ENCODE measurements around the gene AADAC.
A peak's percentile ranks its signal among the peaks of the same experiment; 100 is the strongest.
"Not testable (repeated sequence)": the region's sequence is repeated elsewhere in the genome, so short reads cannot be mapped to it uniquely, and the experiment has no call there.

AADAC gene, protein sequence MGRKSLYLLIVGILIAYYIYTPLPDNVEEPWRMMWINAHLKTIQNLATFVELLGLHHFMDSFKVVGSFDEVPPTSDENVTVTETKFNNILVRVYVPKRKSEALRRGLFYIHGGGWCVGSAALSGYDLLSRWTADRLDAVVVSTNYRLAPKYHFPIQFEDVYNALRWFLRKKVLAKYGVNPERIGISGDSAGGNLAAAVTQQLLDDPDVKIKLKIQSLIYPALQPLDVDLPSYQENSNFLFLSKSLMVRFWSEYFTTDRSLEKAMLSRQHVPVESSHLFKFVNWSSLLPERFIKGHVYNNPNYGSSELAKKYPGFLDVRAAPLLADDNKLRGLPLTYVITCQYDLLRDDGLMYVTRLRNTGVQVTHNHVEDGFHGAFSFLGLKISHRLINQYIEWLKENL

DNA sequence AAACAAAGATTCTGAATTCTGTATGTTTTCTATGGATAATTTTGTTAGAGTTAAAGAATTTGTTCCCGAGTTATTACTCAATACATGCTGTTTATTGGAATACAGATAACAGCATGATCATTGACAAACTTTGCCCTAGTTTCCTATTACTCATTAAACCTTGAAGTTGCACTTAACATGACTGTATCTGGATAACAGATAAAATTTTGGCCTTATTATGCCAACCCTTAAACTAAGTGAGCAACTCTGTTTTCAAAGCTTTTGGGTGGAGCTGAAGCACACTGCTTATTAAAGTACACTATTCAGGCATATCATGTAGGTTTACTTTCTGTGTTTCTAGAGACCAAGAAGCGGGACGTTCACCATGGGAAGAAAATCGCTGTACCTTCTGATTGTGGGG, at the start of gene AADAC:
AADAC (plus strand) TSS at position 318 of the 400 bp plus-strand sequence; CDS start at position 365, 47 bp downstream.
- no peak for DNase-seq (ENCODE audit: low spot score)

DNA sequence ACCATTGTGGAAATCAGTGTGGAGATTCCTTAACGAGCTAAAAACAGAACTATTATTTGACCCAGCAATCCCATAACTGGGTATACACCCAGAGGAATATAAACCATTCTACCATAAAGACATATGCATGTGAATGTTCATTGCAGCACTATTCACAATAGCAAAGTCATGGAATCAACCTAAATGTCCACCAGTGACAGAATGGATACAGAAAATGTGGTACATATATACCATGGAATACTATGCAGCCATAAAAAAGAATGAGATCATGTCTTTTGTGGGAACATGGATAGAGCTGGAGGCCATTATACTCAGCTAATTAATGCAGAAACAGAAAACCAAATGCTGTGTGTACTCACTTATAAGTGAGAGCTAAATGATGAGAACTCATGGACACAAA, 49.2 kb upstream of the AADAC start:
- DNase-seq (ENCODE audit: low spot score), result not testable (repeated sequence)

DNA sequence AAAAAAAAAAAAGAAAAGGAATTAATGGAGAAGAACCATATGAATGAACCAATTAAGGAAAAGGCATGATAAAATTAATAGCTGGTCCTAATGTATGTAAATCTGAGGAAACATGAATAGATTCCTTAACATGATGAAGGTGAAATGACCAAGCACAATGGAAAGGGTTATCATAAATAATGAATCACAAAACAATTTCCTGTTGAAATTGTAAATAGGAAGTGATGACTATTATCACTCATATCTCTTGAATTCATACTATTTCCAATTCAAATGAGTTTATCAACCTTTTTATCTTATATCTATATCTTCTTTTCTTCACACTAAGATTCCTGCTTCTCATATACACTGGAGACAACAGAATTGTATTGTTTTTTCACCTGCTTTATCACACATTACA, 48.2 kb upstream of the AADAC start:
- no peak for DNase-seq (ENCODE audit: low spot score)

DNA sequence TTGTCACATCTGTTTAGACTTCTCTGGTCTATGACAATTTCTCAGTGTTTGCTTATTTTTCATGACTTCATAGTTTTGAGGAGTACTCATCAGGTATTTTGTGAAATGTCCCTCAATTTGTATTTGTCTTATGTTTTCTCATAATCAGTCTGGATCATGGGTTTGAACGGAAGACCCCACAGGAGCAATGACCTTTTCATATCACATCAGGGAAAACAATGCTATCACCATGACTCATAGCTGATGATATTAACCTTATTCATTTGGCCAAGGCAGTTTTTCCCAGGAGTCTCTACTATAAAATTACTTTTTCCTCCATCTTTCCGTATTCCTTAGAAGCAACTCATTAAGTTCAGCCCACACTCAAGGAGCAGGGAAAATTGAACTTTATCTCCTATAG, 47.5 kb upstream of the AADAC start:
- peak; percentile 4 for DNase-seq (ENCODE audit: low spot score)

DNA sequence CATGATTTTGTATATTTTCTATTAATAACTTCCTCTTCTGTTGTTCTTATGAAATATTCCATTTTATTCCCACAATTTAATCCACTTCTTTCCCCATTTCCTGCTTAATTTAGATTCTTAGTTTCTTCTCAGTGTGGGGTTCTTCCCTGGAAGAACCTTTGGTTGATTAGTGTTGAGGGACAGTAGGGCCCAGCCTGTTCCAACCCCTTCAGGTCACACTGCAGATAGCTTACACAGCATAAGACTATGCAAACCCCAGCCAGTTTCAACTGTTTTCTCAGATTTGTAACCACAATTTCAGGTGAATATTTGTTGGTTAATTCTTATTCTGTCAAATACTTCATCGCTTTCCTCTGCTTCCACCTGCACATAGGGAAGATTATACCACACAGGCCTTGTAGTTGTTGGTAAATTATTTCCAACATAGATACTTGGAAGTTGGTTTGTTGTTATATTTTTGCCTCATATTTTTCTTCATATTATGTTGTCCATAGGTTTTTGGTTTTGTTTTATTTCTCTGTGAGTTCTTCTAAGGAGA, 45.5 kb upstream of the AADAC start:
- DNase-seq (ENCODE audit: low spot score), result no peak

GRCh38 chr3:151769175-151769574, 44.7 kb upstream of the AADAC start:
- DNase-seq (ENCODE audit: low spot score), result no peak

- DNase-seq (ENCODE audit: low spot score), result peak; percentile 20
Observed at GRCh38 chr3:151770956-151771355, 43.0 kb upstream of the AADAC start.

DNA sequence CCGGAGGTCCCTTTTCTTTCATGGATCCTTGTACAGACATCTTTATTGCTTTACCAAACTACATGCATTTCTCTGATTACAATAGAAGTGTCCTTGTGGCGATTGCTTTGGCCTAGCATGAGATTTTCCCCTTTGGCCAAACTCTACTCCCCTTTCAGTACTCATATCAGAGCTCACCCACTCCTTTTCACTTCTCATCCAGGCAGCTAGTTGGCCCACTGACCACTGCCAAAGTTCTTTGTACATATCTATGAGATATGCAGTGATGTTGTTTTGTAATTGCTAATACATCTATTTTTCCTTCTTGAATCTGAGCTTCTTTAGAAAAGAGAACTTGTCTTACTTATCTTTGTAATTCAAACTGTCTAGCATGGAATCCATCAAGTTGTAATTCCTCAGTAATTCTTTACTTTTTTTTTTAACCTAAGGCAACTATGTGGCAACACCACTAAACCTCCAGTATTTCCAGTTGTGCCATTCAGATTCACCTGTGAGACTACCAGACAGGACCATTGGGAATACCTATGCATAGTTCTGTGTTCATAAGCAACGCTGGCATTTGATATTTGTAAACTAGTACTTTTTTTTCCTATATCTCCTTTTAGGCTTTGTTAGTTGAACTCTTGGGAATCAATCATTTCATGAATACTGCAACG, 41.0 kb upstream of the AADAC start:
- DNase-seq (ENCODE audit: low spot score), result no peak

- DNase-seq (ENCODE audit: low spot score), result no peak
Observed at GRCh38 chr3:151774235-151774634, 39.7 kb upstream of the AADAC start.

DNA sequence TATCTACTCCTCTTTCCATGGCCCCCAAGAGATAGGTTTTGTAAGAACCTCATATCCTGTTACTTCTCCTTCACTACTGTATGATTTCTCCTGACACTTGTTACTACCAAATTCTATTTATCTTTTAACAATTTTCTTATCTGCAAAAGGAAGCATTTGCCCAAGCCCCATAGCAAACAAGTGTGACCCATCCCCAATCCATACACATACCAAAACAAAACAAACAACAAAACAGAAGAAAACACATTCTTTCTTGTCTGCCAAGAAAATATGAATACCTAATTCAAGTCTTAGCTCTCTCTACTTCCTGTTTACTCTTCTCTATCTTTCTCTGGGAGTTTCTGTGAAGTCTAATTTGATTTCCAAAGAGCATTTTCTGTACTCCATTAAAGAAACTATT, 39.0 kb upstream of the AADAC start:
- DNase-seq (ENCODE audit: low spot score), result no peak

GRCh38 chr3:151775314-151776258, 38.3 kb upstream of the AADAC start:
- no peak for DNase-seq (ENCODE audit: low spot score)

- no peak for DNase-seq (ENCODE audit: low spot score)
Observed at GRCh38 chr3:151776259-151776740, 37.6 kb upstream of the AADAC start.

DNA sequence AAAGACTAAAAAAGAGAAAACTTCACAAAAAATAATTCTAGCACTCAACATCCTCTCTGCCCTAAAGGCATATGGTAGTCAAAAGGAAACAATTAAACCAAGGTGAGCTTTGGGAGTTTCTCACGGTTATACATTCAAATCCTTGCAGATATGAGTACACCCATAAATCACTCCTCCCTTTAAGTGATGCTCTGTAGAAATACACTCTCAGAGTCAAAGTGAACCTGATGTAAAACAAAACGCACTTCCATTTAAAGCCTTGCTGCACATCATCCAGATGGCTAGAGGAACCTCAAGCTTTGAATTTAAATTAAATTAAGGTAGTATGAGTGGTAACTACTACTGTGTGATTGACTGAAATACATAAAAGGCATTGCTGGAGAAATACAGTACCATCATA, 36.0 kb upstream of the AADAC start:
- DNase-seq (ENCODE audit: low spot score), result no peak

DNA sequence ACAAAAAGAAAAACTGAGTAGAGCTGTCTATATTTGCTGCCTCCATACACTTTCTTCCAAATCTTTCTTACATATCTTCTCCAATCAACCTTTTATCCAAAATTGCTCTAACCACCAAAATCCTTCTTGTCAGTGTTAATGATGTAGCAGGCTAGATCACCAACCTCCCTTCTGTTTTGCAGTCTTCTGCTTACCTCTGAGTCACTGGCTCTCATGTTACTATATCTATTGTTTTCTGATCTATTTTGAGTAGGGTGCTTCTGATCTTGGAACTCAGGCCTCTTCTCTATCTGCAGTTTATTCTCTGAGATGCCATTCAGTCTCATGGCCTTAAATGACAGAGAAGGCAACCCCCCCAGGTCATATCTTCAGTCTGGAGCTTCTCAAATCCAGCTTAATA, 26.3 kb upstream of the AADAC start:
- DNase-seq (ENCODE audit: low spot score), result no peak

DNA sequence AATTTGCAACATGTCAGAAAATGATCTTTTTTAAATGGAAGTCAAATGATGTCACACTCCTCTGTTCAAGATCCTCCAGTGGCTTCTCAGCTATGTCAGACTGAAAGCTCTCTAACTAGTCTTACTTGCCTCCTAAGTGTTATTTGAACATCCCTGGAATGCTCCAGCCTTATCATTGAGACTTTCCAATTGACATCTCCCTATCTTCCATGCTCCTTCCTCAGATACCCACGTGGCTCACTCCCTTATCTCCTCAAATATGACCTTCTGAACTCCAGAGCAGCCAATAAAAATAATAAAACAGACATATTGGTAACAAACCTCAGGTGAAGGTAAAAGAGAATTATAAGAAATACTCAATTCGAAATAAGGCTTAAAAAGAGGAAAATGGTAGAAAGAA, 25.5 kb upstream of the AADAC start:
- no peak for DNase-seq (ENCODE audit: low spot score)

GRCh38 chr3:151789853-151790463, 24.0 kb upstream of the AADAC start:
- no peak for DNase-seq (ENCODE audit: low spot score)

GRCh38 chr3:151790763-151791162, 23.2 kb upstream of the AADAC start:
- DNase-seq (ENCODE audit: low spot score), result not testable (repeated sequence)

- DNase-seq (ENCODE audit: low spot score), result no peak
Observed at GRCh38 chr3:151792411-151792810, 21.5 kb upstream of the AADAC start.

- no peak for DNase-seq (ENCODE audit: low spot score)
Observed at GRCh38 chr3:151793636-151794035, 20.3 kb upstream of the AADAC start.

GRCh38 chr3:151794080-151794479, 19.8 kb upstream of the AADAC start:
- no peak for DNase-seq (ENCODE audit: low spot score)

- DNase-seq (ENCODE audit: low spot score), result peak; percentile 35
Observed at GRCh38 chr3:151795276-151795675, 18.6 kb upstream of the AADAC start.
